Measurements from ENCODE around the gene ACKR2.

Gene ACKR2

DNA sequence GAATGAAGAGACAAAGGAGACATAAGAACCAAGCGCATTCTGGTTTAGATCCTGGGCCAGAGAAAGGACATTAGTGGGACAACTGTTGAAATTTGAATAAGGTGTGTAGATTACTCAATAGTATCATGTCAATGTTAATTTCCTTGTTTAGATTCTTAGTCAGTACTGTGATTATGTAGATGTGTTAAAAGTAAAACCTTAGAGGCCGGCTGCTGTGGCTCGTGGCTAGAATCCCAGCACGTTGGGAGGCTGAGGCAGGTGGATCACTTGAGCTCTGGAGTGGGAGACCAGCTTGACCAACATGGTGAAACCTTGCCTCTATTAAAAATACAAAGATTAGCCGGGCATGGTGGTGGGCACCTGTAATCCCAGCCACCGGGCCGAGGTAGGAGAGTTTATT, 39.8 kb downstream of the ACKR2 start (continued):
- TF ChIP-seq, protein P1, sequence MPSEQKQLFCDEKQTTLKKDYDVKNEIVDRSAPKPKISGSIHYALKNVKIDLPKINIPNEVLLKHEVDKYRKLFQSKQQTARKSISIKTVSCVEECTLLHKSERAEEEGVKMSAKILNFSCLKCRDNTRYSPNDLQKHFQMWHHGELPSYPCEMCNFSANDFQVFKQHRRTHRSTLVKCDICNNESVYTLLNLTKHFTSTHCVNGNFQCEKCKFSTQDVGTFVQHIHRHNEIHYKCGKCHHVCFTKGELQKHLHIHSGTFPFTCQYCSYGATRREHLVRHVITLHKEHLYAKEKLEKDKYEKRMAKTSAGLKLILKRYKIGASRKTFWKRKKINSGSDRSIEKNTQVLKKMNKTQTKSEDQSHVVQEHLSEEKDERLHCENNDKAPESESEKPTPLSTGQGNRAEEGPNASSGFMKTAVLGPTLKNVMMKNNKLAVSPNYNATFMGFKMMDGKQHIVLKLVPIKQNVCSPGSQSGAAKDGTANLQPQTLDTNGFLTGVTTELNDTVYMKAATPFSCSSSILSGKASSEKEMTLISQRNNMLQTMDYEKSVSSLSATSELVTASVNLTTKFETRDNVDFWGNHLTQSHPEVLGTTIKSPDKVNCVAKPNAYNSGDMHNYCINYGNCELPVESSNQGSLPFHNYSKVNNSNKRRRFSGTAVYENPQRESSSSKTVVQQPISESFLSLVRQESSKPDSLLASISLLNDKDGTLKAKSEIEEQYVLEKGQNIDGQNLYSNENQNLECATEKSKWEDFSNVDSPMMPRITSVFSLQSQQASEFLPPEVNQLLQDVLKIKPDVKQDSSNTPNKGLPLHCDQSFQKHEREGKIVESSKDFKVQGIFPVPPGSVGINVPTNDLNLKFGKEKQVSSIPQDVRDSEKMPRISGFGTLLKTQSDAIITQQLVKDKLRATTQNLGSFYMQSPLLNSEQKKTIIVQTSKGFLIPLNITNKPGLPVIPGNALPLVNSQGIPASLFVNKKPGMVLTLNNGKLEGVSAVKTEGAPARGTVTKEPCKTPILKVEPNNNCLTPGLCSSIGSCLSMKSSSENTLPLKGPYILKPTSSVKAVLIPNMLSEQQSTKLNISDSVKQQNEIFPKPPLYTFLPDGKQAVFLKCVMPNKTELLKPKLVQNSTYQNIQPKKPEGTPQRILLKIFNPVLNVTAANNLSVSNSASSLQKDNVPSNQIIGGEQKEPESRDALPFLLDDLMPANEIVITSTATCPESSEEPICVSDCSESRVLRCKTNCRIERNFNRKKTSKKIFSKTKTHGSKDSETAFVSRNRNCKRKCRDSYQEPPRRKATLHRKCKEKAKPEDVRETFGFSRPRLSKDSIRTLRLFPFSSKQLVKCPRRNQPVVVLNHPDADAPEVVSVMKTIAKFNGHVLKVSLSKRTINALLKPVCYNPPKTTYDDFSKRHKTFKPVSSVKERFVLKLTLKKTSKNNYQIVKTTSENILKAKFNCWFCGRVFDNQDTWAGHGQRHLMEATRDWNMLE (tag by site-specific recombination; conservative IDR thresholded peaks at IDR 0.05; ENCODE audit: low read depth) = no peak
- TF ChIP-seq, protein P2, sequence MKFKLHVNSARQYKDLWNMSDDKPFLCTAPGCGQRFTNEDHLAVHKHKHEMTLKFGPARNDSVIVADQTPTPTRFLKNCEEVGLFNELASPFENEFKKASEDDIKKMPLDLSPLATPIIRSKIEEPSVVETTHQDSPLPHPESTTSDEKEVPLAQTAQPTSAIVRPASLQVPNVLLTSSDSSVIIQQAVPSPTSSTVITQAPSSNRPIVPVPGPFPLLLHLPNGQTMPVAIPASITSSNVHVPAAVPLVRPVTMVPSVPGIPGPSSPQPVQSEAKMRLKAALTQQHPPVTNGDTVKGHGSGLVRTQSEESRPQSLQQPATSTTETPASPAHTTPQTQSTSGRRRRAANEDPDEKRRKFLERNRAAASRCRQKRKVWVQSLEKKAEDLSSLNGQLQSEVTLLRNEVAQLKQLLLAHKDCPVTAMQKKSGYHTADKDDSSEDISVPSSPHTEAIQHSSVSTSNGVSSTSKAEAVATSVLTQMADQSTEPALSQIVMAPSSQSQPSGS (tag by site-specific recombination; IDR thresholded peaks at IDR 0.05; ENCODE audit: low read depth) = no peak

DNA sequence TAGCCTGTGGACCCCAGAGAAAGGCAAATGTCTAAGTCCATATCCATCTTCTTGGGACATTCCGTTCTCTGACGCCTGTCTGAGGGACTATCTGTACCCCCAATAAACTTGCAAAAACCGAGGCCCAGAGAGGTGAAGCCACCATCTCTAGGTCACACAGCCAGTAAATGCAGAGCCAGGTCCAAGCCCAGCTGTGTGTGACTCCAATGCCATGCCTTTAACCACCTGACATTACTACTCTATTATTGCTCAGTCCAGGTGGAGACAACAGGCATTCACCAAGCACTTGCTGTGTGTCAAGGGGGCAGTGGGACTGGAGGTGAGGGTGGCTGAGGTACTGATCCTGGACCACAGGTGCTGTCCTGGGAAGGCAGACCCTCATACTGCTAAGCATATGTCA, 41.0 kb downstream of the ACKR2 start:
- Histone ChIP-seq H3K36me3 (ENCODE audit: control insufficient read depth in 2 of 2, insufficient read depth in 1 of 2, low read length in 2 of 2) (no peaks in the 10 kb centered on the region), H3K4me3 (ENCODE audit: low read depth, low read length) (no peak overlapping the region), H3K9me3 (ENCODE audit: control insufficient read depth, insufficient read depth, low read depth, low read length) (no peaks in the 10 kb centered on the region), H3K4me1 (ENCODE audit: control insufficient read depth, insufficient read depth, low read length) (no peaks in the 10 kb centered on the region), H3K27ac (ENCODE audit: extremely low read depth, low read depth, low read length) (no peak overlapping the region)
- POLR2A ChIA-PET = no interaction called here
- TF ChIP-seq ZNF48 (tag by site-specific recombination; IDR thresholded peaks at IDR 0.05) = no peak
- TF ChIP-seq, protein P1 (tag by site-specific recombination; conservative IDR thresholded peaks at IDR 0.05; ENCODE audit: low read depth) = no peak
- no peak for TF ChIP-seq ZNF830 (tag by site-specific recombination; IDR thresholded peaks at IDR 0.05; ENCODE audit: low read depth)
- CTCF ChIA-PET = interaction anchor here (1.3 kb wide), 1 partner anchor 11 kb away, joined by 7 read pairs; no protein-coding TSS in a partner anchor

DNA sequence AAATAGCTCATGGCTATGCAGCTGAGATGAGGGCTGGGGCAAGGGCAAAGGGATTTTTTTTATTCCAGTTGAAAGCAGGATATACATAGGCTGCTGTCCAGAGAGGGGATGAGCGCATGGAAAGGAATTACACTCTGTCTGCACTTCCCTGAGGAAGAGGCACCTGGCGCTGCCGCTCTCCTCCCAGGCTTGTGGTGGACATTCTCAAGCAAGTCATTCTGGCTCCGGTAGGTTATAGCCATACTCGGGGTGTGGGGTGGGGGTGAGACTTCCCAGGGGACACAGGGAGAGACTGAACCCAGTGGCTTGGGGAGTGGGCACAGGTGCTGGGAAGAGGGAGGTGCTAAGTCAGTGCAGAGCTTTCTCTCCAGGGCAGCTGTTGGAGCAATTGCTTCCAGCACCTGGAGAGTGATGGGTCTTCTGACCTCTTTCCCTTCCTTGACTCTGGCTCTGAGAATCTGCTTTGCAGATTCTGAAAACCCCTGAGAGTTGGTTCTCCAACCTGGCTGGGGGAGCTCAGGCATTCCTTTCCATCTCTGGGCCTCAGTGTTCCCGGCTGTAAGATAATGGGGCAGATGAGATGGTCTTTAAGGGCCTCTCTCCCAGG, 42.1 kb downstream of the ACKR2 start:
- ChIA-PET CTCF (interaction anchor here (1.6 to 1.9 kb wide), 2 partner anchors 12 to 21 kb away, joined by 6 to 8 read pairs; no protein-coding TSS in a partner anchor), POLR2A (interaction anchor here (0.5 kb wide), 1 partner anchor 70 kb away, joined by 3 read pairs; no protein-coding TSS in a partner anchor)
- no peaks in the 10 kb centered on the region for H3K9me3 ChIP-seq (ENCODE audit: control insufficient read depth, insufficient read depth, low read depth, low read length)
- H3K36me3 ChIP-seq (ENCODE audit: control insufficient read depth in 2 of 2, insufficient read depth in 1 of 2, low read length in 2 of 2) = no peaks in the 10 kb centered on the region
- TF ChIP-seq ZNF747 (tag by site-specific recombination; IDR thresholded peaks at IDR 0.05) (no peak), ZNF133 (tag by site-specific recombination; IDR thresholded peaks at IDR 0.05) (no peak), ZNF701 (tag by site-specific recombination; IDR thresholded peaks at IDR 0.05) (no peak), ZNF768 (tag by site-specific recombination; IDR thresholded peaks at IDR 0.05) (no peak), WT1 (tag by site-specific recombination; IDR thresholded peaks at IDR 0.05) (no peak)
- H3K27ac ChIP-seq (ENCODE audit: extremely low read depth, low read depth, low read length) = no peak overlapping the region
- H3K4me3 ChIP-seq (ENCODE audit: low read depth, low read length) = no peak overlapping the region
- no peaks in the 10 kb centered on the region for H3K4me1 ChIP-seq (ENCODE audit: control insufficient read depth, insufficient read depth, low read length)

All from HEK293 (cell line).